Activated CD8-positive, alpha-beta memory T cell treated with anti-CD3 and anti-CD28 coated beads for 4 hours (primary cell): ENCODE measurements around the gene LRRC25.

Experiments used
- DNase-seq, 2 donors: peaks; one replicate each; pipeline ENCODE4 v3.0.0-alpha.2; 2020; ENCODE audit warnings: low read depth in 2 of 2

Gene LRRC25

GRCh38 chr19:18348171-18348570 lies 49.3 kb downstream of the LRRC25 start:
- no peak for DNase-seq

GRCh38 chr19:18346091-18346490 lies 51.3 kb downstream of the LRRC25 start:
- DNase-seq = no peak

GRCh38 chr19:18345296-18345695 lies 52.1 kb downstream of the LRRC25 start:
- no peak for DNase-seq

GRCh38 chr19:18344582-18344950 lies 52.9 kb downstream of the LRRC25 start:
- DNase-seq = no peak

GRCh38 chr19:18342090-18342632 lies 55.3 kb downstream of the LRRC25 start:
- no peak for DNase-seq
